ENCODE results near the gene SNX5.
"Not testable (repeated sequence)": the region's sequence is repeated elsewhere in the genome, so short reads cannot be mapped to it uniquely, and the experiment has no call there.

SNX5 gene

GRCh38 chr20:17960400-17960885 is 8.2 kb downstream of the SNX5 start:
- not testable (repeated sequence) for DNase-seq (ENCODE audit: low read depth)

- DNase-seq (ENCODE audit: low read depth), result no peak
These were observed 9.4 kb downstream of the SNX5 start for GRCh38 chr20:17959257-17959627.

- no peak for DNase-seq (ENCODE audit: low read depth)
These were observed 10.0 kb downstream of the SNX5 start for GRCh38 chr20:17958373-17959256.

- no peak for DNase-seq (ENCODE audit: low read depth)
These were observed 10.9 kb downstream of the SNX5 start for GRCh38 chr20:17957505-17958363.

- DNase-seq (ENCODE audit: low read depth), result no peak
These were observed 12.4 kb downstream of the SNX5 start for GRCh38 chr20:17956099-17956685.

GRCh38 chr20:17955302-17955701 is 13.3 kb downstream of the SNX5 start:
- no peak for DNase-seq (ENCODE audit: low read depth)

GRCh38 chr20:17953935-17954334 is 14.7 kb downstream of the SNX5 start:
- no peak for DNase-seq (ENCODE audit: low read depth)

- DNase-seq (ENCODE audit: low read depth), result no peak
These were observed 15.6 kb downstream of the SNX5 start for GRCh38 chr20:17952692-17953684.

GRCh38 chr20:17951323-17951722 is 17.3 kb downstream of the SNX5 start:
- no peak for DNase-seq (ENCODE audit: low read depth)

- no peak for DNase-seq (ENCODE audit: low read depth)
These were observed 17.9 kb downstream of the SNX5 start for GRCh38 chr20:17950670-17951069.

- no peak for DNase-seq (ENCODE audit: low read depth)
These were observed 18.7 kb downstream of the SNX5 start for GRCh38 chr20:17949899-17950298.

- no peak for DNase-seq (ENCODE audit: low read depth)
These were observed 20.2 kb downstream of the SNX5 start for GRCh38 chr20:17948442-17948841.

GRCh38 chr20:17947474-17947815 is 21.1 kb downstream of the SNX5 start:
- no peak for DNase-seq (ENCODE audit: low read depth)

- DNase-seq (ENCODE audit: low read depth), result no peak
These were observed 21.8 kb downstream of the SNX5 start for GRCh38 chr20:17946572-17947473.

GRCh38 chr20:17946040-17946439 is 22.6 kb downstream of the SNX5 start:
- DNase-seq (ENCODE audit: low read depth), result no peak

GRCh38 chr20:17944854-17945474 is 23.6 kb downstream of the SNX5 start:
- no peak for DNase-seq (ENCODE audit: low read depth)

GRCh38 chr20:17943343-17943742 is 25.3 kb downstream of the SNX5 start:
- no peak for DNase-seq (ENCODE audit: low read depth)

- DNase-seq (ENCODE audit: low read depth), result no peak
These were observed 26.8 kb downstream of the SNX5 start for GRCh38 chr20:17941826-17942196.

- DNase-seq (ENCODE audit: low read depth), result no peak
These were observed 27.3 kb downstream of the SNX5 start for GRCh38 chr20:17941087-17941825.

Data from activated gamma-delta T cell treated with anti-CD3 and anti-CD28 coated beads, Interleukin-2, amount 50 U/mL, for 16 hours (primary cell).